Measurements from ENCODE around the gene VBP1. TPM values are rescaled to one million over a fixed set of nuclear protein-coding genes. Genes with fewer than 3 reads are reported as not detected.

Gene VBP1
- total RNA-seq, 1 experiment from 2014 or later: 77.3 TPM

- no peaks in the 10 kb centered on the region for H3K4me1 ChIP-seq (ENCODE audit: control insufficient read depth in 1 of 2, insufficient read depth in 2 of 2, low read length in 2 of 2)
- ATAC-seq (no peak), DNase-seq (ENCODE audit: low read depth, low spot score) (no peak)
- H2AFZ ChIP-seq (ENCODE audit: low read depth, low read length, poor library complexity, severe bottlenecking): no peak overlapping the region
- H3K27ac ChIP-seq (ENCODE audit: low read depth, low read length): no peak overlapping the region
- no TSS peak for BruUV-seq (replicated peaks)
- H3K4me2 ChIP-seq (ENCODE audit: low read length): no peak overlapping the region
- CTCF ChIA-PET: no interaction called here
- H3K79me2 ChIP-seq (ENCODE audit: insufficient read depth, low read length): no peaks in the 10 kb centered on the region
- POLR2A ChIA-PET: no interaction called here
- RAD21 ChIA-PET (ENCODE audit: low non-redundant PET in 1 of 2, low total read pairs in 2 of 2, uncharacterized antibody in 2 of 2, unreplicated experiment in 2 of 2): no interaction called here
- H3K9ac ChIP-seq (ENCODE audit: low read length): no peak overlapping the region
- no peak overlapping the region for H3K4me3 ChIP-seq (replicated peaks in 1 of 2; ENCODE audit: low read depth in 1 of 2, low read length in 2 of 2)
- H3K9me2 ChIP-seq (ENCODE audit: insufficient read depth): no peaks in the 10 kb centered on the region
- H3K36me3 ChIP-seq (ENCODE audit: control insufficient read depth in 1 of 2, insufficient read depth in 2 of 2, low read length in 2 of 2): no peaks in the 10 kb centered on the region
- no peaks in the 10 kb centered on the region for H3K27me3 ChIP-seq (ENCODE audit: insufficient read depth, low read length)
- no peaks in the 10 kb centered on the region for H3K9me3 ChIP-seq (ENCODE audit: control insufficient read depth in 1 of 2, insufficient read depth in 1 of 2, low read depth in 1 of 2, low read length in 2 of 2)
- TF ChIP-seq RAD21 (IDR thresholded peaks at IDR 0.05; ENCODE audit: low read depth): no peak
- TF ChIP-seq POLR2AphosphoS5 (IDR thresholded peaks at IDR 0.05; ENCODE audit: low read depth, low read length): no peak
- TF ChIP-seq POLR2A (IDR thresholded peaks at IDR 0.05; ENCODE audit: borderline replicate concordance, extremely low read depth, insufficient read depth, insufficient read length): no peak
- TF ChIP-seq FOSL1 (IDR thresholded peaks at IDR 0.05; ENCODE audit: low read depth): no peak
- no peak for TF ChIP-seq CTCF (IDR thresholded peaks at IDR 0.05 in 2 of 3, conservative IDR thresholded peaks at IDR 0.05 in 1 of 3; ENCODE audit: borderline replicate concordance in 1 of 3, insufficient read depth in 1 of 3, low read depth in 2 of 3, low read length in 2 of 3)
- no peak for TF ChIP-seq CEBPB (IDR thresholded peaks at IDR 0.05; ENCODE audit: low read depth)
- intact Hi-C loops (cut with micrococcal nuclease): no loop called here
- no peaks in the 10 kb centered on the region for H4K20me1 ChIP-seq (ENCODE audit: insufficient read depth)
Observed at GRCh38 chrX:155262970-155263754, 46.9 kb downstream of the VBP1 start.
